Stimulated activated CD8-positive, alpha-beta memory T cell treated with anti-CD3 and anti-CD28 coated beads, Interleukin-2, amount 100 ng/mL, for 48 hours (primary cell): Measurements from ENCODE around the gene APMAP.

ENCODE experiments used
- DNase-seq, 2 donors: peaks; one replicate each; pipeline ENCODE4 v3.0.0-alpha.2; 2020; ENCODE audit warnings: low read depth in 2 of 2

Gene APMAP

GRCh38 chr20:25025091-25025861 lies 32.7 kb upstream of the APMAP start:
- no peak for DNase-seq

DNA sequence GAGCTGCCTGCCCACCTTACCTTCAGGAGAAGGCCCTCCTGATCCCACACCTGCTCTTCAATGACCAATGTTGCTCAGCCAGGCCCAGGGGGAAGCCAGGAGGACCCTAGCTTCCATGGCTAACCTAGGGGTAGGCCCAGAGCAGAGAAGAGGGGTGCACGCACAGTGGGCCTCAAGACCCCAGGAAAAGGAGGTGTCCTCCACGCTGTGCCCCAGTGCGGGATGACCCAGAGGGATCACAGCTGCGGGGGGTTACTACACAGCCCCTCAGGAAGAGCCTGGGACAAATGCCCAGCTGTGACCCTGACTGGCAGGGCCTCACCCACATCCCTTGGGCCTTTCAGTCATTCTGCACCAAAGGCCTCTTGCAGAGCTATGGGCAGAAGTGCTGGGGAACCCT lies 31.6 kb upstream of the APMAP start:
- no peak for DNase-seq

GRCh38 chr20:25023356-25023755 lies 30.8 kb upstream of the APMAP start:
- no peak for DNase-seq

GRCh38 chr20:25022680-25023079 lies 30.1 kb upstream of the APMAP start:
- no peak for DNase-seq

- no peak for DNase-seq
Measured at GRCh38 chr20:25021336-25021735, 28.8 kb upstream of the APMAP start.

DNA sequence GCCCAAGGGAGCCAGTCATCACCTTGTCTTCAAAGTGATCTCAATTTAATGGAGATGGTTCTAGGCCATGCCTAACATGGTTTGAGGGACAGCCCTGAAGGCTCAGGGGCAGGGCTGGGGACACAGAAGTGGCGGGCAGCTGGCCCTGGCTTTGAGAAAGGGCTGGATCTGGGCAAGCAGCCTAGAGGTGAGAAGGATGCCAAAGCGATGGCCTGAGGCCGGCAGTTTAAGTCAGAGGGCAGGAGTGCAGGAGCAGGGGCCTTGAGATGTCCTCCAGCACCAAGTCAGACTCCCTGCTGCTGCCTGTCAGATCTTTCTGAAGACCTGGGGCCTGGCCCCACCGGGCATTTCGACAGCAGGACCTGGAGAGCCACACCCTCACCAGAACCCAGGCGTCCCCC lies 28.4 kb upstream of the APMAP start:
- no peak for DNase-seq

- no peak for DNase-seq
Measured at GRCh38 chr20:25020345-25020744, 27.8 kb upstream of the APMAP start.

DNA sequence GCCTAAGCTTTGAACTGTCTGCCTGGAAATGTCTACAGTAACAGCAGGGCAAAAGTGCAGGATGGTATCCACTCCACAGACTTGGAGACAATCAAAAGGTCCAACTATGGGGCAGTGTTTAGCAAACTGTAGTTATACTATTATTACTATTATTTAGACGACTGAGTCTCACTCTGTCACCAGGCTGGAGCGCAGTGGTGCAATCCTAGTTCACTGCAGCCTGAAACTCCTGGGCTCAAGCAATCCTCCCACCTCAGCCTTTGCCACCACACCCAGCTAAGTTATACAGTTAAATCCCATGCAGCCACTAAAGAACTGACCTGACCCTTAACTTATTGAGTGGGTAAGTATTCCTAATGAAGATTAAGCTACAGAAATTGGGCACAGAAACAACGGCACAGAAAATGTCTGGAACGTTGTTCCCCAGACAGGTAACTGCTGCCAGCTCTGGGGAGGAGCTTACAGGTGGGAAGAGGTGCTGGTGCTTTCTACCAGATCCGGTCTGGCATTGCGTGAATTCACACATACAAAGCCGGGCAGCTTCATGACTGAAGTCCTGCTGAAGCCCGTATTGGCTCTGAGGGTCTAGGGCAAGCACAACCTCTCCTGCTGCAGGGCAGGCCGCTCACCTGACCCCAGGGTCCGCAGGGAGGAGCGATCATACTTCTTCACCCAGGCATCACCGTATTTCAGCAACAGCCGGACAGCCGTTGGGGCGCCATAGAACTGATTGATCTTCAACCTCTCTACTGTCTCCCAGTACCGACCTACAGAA lies 27.0 kb upstream of the APMAP start:
- DNase-seq, result no peak

- no peak for DNase-seq
Measured at GRCh38 chr20:25018841-25019240, 26.3 kb upstream of the APMAP start.

GRCh38 chr20:25018425-25018824 lies 25.9 kb upstream of the APMAP start:
- DNase-seq, result no peak

- DNase-seq, result no peak
Measured at GRCh38 chr20:25017257-25017803, 24.8 kb upstream of the APMAP start.

DNA sequence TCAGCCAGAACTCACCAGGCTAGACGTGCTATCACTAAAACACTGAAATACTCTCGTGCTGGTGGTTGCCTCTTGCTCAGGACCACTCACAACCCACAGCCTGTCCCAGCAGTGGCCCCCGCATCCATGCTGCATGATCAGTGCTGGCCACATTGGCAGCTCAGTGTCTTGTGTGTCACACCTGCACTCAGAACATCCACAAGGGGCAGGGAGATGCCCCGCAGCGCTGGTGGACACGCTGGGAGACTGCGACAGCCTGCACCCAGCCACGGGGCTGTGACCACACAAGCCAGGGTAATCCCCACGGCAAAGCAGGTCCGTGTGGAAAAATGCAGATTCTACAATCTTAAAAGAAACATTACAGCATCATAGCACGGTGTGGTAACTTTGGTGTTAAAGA lies 23.9 kb upstream of the APMAP start:
- DNase-seq, result no peak

DNA sequence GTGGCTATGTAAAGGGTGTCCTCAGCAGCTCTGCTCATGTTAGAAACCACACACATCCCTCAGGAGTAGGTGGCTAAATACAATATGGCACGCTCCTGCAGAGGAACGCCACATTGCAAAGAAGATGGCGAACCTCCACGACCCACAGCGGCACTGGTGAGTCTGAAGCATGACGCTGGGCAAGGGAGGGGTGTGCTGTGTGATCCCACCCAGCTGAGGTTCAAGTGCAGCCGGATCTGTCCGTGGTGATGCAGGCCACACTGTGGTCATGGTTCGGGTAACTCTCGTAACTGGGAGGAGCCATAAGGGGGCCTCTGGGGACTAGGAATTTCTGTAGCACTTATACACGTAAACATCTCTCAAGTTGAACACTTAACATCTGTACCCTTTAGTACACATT lies 23.4 kb upstream of the APMAP start:
- DNase-seq, result no peak

- DNase-seq, result no peak
Measured at GRCh38 chr20:25014816-25015215, 22.3 kb upstream of the APMAP start.

- no peak for DNase-seq
Measured at GRCh38 chr20:25013478-25014380, 21.2 kb upstream of the APMAP start.

DNA sequence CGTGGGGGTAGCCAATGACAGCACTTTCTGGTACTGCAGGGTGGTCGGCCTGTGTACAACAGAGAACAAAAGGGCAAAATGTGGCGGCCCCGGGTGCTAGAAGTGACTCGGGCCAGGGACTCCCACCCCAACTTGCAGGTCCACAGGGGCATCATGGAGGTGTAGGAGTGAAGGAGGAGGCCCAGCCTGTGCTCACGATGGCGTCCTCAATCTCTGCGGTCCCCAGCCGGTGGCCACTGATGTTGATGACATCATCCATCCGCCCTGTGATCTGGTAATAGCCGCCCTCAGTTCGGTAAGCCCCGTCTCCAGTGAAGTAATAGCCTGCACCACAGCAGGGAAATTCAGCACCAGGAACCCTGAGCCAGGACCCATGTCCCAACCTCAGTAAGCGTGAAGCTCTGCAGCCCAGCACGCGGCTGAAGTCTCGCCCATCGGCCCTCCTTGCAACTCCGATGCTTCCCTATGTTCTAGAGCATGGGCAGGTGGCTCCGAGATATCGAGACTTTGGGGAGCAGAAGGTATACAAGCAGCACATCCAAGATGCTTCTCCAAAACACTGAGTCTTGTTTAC lies 20.2 kb upstream of the APMAP start:
- DNase-seq, result no peak

DNA sequence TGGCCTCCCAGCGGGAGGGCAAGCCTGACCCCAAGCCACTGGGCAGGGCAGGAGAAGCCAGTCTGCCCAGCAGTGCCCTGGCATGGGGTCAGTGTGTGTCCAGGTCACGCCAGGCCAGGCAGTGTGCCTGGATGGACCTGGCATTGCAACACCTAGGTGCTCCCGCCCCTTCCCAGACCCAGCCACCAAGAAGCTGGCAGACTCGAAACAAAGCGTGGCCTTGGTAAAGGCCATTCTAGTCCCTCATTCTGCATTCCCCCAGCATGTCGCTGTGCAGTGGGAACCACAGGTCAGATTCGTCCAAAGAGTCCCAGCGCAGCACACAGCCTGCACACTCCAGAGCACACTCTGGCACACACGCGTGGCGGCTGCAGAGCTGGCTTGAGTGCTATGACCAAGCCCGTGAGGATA lies 19.3 kb upstream of the APMAP start:
- no peak for DNase-seq

DNA sequence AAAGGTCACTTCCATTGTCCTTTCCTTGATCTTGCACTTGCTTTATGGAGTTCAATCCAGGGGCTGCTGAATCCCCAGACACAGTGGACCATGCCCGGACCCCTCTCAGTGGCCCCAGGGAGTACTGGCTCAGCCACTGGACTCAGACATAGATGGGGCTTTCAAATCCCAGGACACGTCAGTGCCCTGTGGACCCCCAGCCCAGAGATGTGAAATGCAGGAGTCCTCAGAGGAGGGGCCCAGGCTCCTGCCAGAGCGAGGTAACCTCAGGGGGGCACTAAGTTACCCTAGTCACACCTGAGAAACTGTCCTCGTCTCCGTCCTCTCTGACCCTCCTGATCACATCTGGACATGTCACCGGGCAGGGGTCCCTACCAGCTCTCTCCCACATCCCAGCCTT lies 18.7 kb upstream of the APMAP start:
- no peak for DNase-seq

- DNase-seq, result no peak
Measured at GRCh38 chr20:25009218-25010145, 16.9 kb upstream of the APMAP start.

- DNase-seq, result no peak
Measured at GRCh38 chr20:25008388-25009217, 16.1 kb upstream of the APMAP start.
